ENCODE data around the gene DLK2. TPM values are rescaled to one million over a fixed set of nuclear protein-coding genes. Genes with fewer than 3 reads are reported as not detected.
A peak's percentile ranks its signal among the peaks of the same experiment; 100 is the strongest.

The DLK2 gene
- total RNA-seq, 1 experiment from 2014 or later = 0.60 TPM

DNA sequence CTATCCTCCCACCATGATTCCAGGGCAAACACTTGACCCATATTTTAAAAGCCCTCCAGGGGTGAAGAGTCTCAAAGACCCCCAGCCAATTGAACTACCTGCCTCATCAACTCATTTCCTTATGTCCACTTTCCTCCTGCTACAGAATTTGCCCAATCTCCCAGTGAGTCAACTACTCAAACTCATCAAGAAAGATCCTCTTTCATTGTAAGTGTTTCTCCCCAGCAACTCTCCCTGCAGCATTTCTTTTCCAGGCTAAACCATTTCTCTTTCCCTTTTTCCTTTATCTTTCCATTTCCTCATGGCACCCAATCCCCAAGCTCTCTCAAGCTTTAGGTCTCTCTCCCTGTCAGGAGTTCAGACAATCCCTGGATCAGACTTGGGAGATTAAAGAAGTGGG is 1.5 kb downstream of the DLK2 start:
- DNase-seq (ENCODE audit: low read depth) = no peak

GRCh38 chr6:43452896-43453295 is 2.5 kb downstream of the DLK2 start:
- DNase-seq (ENCODE audit: low read depth) = no peak

GRCh38 chr6:43451939-43452338 is 3.4 kb downstream of the DLK2 start:
- no peak for DNase-seq (ENCODE audit: low read depth)

- DNase-seq (ENCODE audit: low read depth) = no peak
Observed at GRCh38 chr6:43451348-43451747, 4.0 kb downstream of the DLK2 start.

- no peak for DNase-seq (ENCODE audit: low read depth)
Observed at GRCh38 chr6:43450699-43451131, 4.6 kb downstream of the DLK2 start.

DNA sequence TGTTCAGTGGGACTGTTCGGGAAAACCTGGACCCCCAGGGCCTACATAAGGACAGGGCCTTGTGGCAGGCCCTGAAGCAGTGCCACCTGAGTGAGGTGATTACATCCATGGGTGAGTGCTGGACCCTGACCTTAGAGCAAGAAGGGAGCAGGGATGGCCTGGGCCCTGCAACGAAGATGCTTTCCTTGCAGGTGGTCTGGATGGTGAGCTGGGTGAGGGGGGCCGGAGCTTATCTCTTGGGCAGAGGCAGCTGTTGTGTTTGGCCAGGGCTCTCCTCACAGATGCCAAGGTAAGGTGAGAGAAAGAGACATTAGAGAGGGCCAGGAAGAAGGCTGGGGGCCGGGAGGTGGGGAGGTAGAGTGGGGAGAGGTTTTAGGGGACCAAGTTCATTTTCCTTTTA is 6.4 kb downstream of the DLK2 start:
- no peak for DNase-seq (ENCODE audit: low read depth)

DNA sequence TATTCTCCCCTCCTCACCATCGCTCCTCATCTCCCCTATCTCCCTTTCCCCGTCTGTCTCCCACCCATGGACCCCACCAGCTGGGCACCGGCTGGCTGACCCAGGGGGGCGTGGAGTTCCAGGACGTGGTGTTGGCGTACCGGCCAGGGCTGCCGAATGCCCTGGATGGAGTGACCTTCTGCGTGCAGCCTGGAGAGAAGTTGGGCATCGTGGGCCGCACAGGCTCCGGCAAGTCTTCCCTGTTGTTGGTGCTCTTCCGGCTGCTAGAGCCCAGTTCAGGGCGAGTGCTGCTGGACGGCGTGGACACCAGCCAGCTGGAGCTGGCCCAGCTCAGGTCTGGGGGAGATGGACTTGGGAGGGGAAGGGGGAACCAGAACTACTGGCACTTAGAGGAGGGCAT is 7.7 kb downstream of the DLK2 start:
- no peak for DNase-seq (ENCODE audit: low read depth)

DNA sequence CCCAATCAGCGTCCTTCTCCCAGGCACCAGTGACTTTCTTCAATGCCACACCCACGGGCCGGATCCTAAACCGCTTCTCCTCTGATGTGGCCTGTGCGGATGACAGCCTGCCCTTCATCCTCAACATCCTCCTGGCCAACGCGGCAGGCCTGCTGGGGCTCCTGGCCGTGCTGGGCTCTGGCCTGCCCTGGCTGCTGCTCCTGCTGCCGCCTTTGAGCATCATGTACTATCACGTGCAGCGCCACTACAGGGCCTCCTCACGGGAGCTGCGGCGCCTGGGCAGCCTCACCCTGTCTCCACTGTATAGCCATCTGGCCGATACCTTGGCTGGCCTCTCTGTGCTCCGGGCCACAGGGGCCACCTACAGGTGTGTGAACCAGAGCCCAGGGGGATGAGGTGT is 9.8 kb downstream of the DLK2 start:
- DNase-seq (ENCODE audit: low read depth) = no peak

DNA sequence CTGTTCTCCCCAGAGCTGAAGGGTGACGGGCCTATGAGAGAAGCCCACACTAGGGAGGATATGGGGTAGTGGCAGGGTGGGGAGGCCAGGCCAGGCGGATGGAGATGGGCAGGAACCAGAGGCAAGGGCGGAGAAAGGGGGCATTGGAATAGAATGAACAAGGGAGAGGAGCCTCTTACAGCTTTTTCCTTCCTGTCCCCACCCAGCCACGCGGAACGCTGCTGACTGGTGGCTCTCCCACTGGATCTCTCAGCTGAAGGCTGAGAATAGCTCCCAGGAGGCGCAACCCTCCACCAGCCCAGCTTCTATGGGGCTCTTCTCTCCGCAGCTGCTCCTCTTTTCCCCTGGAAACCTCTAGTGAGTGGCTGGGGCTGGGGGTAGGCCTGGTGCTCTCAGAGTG is 10.8 kb downstream of the DLK2 start:
- DNase-seq (ENCODE audit: low read depth) = no peak

GRCh38 chr6:43444036-43444435 is 11.3 kb downstream of the DLK2 start:
- DNase-seq (ENCODE audit: low read depth) = no peak

- DNase-seq (ENCODE audit: low read depth) = no peak
Observed at GRCh38 chr6:43442935-43443334, 12.4 kb downstream of the DLK2 start.

GRCh38 chr6:43437700-43438099 is 17.6 kb downstream of the DLK2 start:
- DNase-seq (ENCODE audit: low read depth) = no peak

DNA sequence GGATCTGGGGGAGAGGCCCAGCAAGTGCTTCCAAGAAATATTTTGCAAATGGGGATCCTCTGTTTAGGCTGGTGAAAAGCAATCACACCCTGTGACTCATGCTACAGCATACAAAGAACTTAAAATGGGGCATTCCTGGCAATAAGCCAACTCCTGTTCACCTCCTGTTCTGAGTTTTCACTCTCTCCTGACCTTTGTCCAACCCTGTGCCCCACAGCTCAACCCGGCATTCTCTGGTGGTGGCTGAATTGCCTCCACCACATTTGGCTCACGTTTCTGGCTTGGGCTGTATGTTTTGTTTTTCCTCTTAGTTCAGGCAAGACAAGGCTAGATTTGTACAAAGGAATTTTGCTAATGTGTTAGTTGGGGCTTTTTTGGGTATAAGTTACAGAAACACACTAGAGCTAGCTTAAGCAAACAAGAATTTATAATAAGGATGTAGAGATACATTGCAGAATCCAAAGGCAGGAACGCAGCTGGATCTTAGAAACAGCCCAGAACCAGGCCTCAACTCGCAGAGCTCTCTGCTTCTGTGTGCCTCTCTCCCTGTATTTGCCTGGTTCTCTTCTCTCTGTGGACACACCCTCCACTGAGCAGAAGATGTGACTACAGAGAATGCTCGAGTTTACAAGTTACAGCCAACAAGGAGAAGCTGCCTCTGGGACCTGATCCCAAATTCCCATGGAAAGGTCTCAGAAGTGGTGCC is 18.6 kb downstream of the DLK2 start:
- DNase-seq (ENCODE audit: low read depth) = peak; percentile 77

GRCh38 chr6:43435682-43436437 is 19.5 kb downstream of the DLK2 start:
- DNase-seq (ENCODE audit: low read depth) = no peak

DNA sequence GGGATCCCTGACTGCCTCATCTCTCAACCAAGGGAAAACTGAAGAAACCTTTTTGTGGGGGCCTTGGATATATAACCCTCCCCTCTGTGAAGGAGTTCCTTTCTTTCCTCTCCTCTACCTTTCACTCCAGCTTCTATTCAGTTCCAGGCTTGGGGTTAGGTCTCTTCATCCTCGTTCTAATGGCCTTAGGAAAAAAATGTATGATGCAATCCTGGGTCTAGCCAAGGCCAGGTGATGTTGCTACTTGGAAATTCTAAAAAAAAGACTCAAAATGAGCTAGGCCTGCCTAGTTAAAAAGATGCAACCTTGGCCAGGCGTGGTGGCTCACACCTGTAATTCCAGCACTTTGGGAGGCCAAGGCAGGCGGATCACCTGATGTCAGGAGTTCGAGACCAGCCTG is 20.4 kb downstream of the DLK2 start:
- no peak for DNase-seq (ENCODE audit: low read depth)

DNA sequence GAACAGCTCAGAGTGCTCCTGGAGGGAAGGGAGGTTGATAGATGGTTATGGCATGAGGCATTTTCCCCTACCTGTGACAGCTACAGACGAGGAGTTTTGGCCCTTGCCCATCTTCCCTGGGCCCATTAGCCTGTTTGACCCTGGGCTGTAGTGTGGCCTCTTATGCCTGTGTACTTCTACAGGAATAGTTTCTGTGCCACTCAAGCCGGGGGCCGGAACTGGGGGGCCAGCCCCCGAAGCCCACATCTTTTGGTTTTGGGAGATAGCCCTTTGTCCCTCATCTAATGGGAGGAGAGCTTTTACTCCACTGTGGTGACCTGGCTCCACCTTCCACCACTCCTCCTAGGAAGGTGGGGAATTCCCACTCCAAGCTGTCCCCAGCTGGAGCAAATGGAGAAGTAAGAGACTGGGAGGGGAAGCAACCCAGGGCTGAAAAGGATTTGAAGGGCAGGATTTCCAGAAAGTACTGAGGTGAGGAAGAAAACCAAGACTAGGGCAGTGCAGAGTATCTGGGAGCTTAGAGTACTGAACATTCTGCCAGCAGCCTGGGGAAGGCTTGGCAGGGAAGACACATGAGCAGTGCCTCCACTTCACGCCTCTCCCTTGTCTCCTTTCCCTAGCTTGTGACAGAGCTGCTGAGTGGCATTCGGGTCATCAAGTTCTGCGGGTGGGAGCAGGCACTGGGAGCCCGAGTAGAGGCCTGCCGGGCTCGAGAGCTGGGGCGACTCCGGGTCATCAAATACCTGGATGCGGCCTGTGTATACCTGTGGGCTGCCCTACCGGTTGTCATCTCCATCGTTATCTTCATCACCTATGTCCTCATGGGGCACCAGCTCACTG is 21.1 kb downstream of the DLK2 start:
- no peak for DNase-seq (ENCODE audit: low read depth)

DNA sequence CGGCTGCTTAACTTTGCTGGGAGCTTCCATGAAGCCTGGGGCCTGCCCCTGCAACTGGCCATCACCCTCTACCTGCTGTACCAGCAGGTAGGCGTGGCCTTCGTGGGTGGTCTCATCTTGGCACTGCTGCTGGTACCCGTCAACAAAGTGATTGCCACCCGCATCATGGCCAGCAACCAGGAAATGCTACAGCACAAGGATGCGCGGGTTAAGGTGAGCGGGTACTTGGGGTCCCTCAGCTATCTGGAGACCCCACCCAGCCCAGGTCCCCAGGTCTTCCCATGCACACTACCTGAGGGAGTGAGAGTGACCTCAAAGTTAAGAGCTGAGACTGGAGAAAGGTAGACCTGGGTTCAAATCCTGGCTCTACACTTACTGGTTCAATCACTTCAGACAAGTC is 22.2 kb downstream of the DLK2 start:
- DNase-seq (ENCODE audit: low read depth) = no peak

DNA sequence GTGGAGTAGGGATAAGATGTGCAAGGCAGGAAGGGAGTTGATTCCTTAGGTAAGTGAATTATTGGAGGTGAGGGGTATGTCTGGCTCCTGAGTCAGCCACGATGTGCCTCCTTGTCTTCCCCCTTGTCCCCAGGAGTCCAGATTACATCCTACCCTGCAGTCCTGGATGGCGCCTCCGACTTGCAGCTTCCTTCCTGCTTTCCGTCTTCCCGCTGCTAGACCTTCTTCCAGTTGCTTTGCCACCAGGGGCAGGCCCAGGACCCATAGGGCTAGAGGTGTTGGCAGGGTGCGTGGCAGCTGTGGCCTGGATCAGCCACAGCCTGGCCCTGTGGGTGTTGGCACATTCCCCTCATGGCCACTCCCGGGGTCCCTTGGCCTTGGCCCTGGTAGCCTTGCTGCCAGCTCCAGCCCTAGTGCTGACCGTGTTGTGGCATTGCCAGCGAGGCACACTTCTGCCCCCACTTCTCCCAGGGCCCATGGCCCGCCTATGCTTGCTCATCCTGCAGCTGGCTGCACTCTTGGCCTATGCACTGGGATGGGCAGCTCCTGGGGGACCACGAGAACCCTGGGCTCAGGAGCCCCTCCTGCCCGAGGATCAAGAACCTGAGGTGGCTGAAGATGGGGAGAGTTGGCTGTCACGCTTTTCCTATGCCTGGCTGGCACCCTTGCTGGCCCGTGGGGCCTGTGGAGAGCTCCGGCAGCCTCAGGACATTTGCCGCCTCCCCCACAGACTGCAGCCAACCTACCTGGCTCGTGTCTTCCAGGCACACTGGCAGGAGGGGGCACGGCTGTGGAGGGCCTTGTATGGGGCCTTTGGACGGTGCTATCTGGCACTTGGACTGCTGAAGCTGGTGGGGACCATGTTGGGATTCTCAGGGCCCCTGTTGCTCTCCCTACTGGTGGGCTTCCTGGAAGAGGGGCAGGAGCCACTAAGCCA is 23.1 kb downstream of the DLK2 start:
- no peak for DNase-seq (ENCODE audit: low read depth)

DNA sequence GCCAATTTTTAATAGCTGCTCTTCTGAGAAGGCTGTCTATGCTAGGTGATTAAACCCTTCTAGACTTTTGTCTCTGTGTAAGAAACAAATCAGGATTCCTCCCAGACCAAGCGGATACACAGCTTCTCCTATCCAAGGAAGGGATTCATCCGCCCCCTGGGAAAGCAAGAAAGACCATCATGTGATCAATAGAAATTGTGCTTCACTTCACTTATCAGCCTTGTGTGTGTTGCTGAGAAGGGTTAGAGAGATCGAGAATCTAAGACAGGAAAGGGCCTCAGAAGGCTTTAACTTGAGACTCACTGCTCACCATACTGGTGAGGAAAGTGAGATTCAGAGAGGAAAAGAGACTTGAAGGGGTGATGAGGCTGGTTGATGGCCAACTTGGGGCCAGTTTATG is 26.5 kb downstream of the DLK2 start:
- DNase-seq (ENCODE audit: low read depth) = peak; percentile 4

DNA sequence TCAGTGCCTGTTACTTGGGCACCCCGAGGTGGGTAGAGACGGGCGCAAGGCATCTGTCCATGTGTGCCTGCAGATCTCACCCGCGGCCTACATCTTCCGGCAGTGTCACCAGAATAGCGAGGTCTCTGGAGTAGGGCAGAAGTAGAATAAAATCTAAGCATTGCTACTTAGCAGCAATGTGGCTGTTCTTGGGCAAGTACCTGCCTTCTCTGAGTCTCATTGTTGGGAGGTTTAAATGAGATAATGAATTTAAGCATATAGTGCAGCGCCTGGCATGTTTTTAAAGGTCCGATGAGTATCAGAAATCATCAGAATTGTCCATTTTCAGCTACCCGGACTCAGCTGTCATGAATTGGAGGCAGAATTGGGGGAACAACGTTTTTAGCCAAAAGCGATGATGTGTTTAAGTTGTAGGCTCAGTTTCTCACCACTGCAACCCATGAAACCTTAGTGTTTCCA is 27.2 kb downstream of the DLK2 start:
- no peak for DNase-seq (ENCODE audit: low read depth)

GRCh38 chr6:43427406-43428111 is 27.8 kb downstream of the DLK2 start, which contains the start of gene ABCC10:
TSS of gene ABCC10 (plus strand) at chr6:43427541. CDS start at chr6:43427979, 438 bp downstream.
- peak; percentile 94 for DNase-seq (ENCODE audit: low read depth)
